Measurements from ENCODE around the gene FOXP1.

DNA sequence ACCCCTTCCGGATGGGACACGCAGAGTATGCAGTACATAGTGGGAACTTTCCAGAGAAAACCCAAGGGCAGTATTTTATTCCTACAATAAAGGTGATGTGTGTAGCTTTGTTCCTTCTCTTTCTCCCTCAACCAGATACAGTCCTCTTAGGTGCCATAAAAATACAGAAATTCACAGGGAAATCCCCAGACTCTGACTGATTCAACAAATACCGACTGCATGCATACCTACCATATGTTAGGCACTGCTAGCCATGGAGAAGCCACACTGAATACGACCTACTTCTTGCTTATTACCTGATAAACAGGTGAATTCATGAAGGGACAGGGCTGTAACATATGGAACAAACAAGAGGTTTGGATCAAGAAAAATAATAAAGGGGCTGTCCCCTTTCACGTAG is 228.5 kb downstream of the FOXP1 start:
- TF ChIP-seq, protein P1, sequence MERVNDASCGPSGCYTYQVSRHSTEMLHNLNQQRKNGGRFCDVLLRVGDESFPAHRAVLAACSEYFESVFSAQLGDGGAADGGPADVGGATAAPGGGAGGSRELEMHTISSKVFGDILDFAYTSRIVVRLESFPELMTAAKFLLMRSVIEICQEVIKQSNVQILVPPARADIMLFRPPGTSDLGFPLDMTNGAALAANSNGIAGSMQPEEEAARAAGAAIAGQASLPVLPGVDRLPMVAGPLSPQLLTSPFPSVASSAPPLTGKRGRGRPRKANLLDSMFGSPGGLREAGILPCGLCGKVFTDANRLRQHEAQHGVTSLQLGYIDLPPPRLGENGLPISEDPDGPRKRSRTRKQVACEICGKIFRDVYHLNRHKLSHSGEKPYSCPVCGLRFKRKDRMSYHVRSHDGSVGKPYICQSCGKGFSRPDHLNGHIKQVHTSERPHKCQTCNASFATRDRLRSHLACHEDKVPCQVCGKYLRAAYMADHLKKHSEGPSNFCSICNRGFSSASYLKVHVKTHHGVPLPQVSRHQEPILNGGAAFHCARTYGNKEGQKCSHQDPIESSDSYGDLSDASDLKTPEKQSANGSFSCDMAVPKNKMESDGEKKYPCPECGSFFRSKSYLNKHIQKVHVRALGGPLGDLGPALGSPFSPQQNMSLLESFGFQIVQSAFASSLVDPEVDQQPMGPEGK (CRISPR knock-in tag; IDR thresholded peaks at IDR 0.05; ENCODE audit: borderline replicate concordance), result no peak
- no peak for TF ChIP-seq ZNF565 (CRISPR knock-in tag; conservative IDR thresholded peaks at IDR 0.05; ENCODE audit: low read depth)
- TF ChIP-seq, protein P2, sequence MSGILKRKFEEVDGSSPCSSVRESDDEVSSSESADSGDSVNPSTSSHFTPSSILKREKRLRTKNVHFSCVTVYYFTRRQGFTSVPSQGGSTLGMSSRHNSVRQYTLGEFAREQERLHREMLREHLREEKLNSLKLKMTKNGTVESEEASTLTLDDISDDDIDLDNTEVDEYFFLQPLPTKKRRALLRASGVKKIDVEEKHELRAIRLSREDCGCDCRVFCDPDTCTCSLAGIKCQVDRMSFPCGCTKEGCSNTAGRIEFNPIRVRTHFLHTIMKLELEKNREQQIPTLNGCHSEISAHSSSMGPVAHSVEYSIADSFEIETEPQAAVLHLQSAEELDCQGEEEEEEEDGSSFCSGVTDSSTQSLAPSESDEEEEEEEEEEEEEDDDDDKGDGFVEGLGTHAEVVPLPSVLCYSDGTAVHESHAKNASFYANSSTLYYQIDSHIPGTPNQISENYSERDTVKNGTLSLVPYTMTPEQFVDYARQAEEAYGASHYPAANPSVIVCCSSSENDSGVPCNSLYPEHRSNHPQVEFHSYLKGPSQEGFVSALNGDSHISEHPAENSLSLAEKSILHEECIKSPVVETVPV (CRISPR knock-in tag; IDR thresholded peaks at IDR 0.05), result no peak
- no peak for TF ChIP-seq OSR1 (CRISPR knock-in tag; IDR thresholded peaks at IDR 0.05)
- no peak for TF ChIP-seq TCF4 (CRISPR knock-in tag; IDR thresholded peaks at IDR 0.05; ENCODE audit: borderline replicate concordance)
- TF ChIP-seq BACH2 (CRISPR knock-in tag; IDR thresholded peaks at IDR 0.05; ENCODE audit: borderline replicate concordance), result no peak
- TF ChIP-seq ESRRG (CRISPR knock-in tag; IDR thresholded peaks at IDR 0.05), result no peak
- no peak for TF ChIP-seq ZFP30 (CRISPR knock-in tag; IDR thresholded peaks at IDR 0.05)
- TF ChIP-seq, protein P3, sequence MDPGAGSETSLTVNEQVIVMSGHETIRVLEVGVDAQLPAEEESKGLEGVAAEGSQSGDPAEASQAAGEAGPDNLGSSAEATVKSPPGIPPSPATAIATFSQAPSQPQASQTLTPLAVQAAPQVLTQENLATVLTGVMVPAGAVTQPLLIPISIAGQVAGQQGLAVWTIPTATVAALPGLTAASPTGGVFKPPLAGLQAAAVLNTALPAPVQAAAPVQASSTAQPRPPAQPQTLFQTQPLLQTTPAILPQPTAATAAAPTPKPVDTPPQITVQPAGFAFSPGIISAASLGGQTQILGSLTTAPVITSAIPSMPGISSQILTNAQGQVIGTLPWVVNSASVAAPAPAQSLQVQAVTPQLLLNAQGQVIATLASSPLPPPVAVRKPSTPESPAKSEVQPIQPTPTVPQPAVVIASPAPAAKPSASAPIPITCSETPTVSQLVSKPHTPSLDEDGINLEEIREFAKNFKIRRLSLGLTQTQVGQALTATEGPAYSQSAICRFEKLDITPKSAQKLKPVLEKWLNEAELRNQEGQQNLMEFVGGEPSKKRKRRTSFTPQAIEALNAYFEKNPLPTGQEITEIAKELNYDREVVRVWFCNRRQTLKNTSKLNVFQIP (CRISPR knock-in tag; IDR thresholded peaks at IDR 0.05; ENCODE audit: borderline replicate concordance, low read depth), result no peak
- TF ChIP-seq ZFP3 (CRISPR knock-in tag; IDR thresholded peaks at IDR 0.05), result no peak

Measured in SK-N-SH treated with all-trans-retinoic acid at 6 μM for 48 hours (cell line).